HG03066 (cell line): ENCODE results near the gene HADHB.
"Not testable (repeated sequence)": the region's sequence is repeated elsewhere in the genome, so short reads cannot be mapped to it uniquely, and the experiment has no call there.

Experiments used
- ATAC-seq: cut with Tn5 transposase; IDR thresholded peaks from one replicate; pipeline ENCODE4 v1.9.1; 2021; ENCODE audit warnings: low read depth; ENCODE audit not compliant: unreplicated experiment

HADHB gene

DNA sequence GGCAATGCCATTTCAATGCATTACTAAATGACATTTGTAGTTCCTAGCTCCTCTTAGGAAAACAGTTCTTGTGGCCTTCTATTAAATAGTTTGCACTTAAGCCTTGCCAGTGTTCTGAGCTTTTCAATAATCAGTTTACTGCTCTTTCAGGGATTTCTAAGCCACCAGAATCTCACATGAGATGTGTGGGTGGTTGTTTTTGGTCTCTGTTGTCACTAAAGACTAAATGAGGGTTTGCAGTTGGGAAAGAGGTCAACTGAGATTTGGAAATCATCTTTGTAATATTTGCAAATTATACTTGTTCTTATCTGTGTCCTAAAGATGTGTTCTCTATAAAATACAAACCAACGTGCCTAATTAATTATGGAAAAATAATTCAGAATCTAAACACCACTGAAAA, 45.3 kb downstream of the HADHB start:
- no peak for ATAC-seq

- ATAC-seq: no peak
Observed at GRCh38 chr2:26292646-26293045, 47.9 kb downstream of the HADHB start.

- no peak for ATAC-seq
Observed at GRCh38 chr2:26295511-26295910, 50.8 kb downstream of the HADHB start.

DNA sequence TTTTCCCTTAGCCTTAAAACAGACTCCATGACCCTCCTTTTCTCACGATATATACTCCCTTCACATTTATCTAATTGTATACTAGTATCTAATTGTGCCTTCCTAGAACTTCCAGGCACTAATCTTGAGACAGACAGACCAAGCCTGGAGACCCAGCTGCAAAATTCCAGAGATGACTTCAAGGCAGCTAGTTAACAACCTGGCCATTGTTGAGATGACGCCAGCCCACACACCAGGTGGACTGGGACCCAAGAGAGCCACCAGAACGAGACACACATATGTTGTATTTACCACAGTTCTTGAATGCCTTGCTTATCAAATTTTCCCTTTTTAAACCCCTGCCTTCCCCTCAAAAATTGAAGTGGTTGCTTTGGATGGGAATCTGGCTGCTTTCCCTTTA, 52.3 kb downstream of the HADHB start:
- ATAC-seq: no peak

DNA sequence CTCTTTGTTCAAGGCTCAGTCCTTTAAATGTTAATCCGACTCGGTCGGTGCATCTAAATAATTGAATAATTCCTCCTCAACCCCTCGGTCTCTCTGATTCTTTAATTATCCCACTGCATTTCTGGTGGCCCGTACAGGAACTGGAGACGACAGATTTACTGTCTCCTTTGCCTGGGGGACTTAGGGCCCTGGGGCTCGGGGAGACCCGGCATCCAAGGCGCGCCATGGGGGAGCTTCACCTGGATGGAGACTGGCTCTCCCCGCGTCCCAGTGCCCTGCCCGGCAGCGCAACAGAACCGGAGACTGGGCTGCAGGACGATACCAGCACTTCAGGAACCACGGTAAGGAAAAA, 53.5 kb downstream of the HADHB start:
- no peak for ATAC-seq

GRCh38 chr2:26298638-26299393, 54.1 kb downstream of the HADHB start:
- peak; percentile 46 for ATAC-seq

GRCh38 chr2:26299471-26300101, 54.8 kb downstream of the HADHB start:
- no peak for ATAC-seq

DNA sequence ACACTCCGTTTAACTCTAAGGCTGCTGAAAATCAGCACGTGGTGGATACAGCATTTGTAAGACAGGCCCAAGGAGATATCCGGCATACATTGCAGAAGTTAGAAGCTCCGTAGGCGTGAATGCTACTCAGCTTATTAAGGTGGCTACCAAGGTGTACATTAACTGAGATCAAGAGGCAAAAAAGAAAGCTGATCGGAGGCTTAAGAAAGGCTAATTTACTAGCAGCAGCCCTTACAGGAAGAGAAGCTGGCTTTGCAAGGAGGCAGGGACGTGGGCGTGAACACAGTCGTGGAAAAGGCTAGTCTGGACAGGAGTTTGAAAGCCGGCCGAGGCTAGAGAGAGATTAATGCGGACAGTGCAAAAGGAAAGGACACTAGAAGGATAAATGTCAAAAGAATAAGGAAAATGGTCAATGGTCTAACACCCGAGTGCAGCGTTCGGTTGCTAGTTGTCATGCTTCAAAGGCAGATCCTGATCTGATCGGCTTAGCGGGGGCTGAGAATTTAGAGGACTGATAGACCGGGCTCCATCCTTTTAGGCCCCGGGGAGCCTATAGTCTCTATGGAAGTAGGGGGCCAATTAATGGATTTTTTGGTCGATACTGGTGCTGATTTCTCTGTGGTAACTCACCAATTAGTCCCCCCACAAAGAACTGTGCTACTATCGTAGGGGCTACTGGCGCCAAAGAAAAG, 55.6 kb downstream of the HADHB start:
- no peak for ATAC-seq

- ATAC-seq: no peak
Observed at GRCh38 chr2:26302846-26303245, 58.1 kb downstream of the HADHB start.

GRCh38 chr2:26305094-26305493, 60.4 kb downstream of the HADHB start:
- ATAC-seq: not testable (repeated sequence)

- ATAC-seq: no peak
Observed at GRCh38 chr2:26305540-26305939, 60.8 kb downstream of the HADHB start.

DNA sequence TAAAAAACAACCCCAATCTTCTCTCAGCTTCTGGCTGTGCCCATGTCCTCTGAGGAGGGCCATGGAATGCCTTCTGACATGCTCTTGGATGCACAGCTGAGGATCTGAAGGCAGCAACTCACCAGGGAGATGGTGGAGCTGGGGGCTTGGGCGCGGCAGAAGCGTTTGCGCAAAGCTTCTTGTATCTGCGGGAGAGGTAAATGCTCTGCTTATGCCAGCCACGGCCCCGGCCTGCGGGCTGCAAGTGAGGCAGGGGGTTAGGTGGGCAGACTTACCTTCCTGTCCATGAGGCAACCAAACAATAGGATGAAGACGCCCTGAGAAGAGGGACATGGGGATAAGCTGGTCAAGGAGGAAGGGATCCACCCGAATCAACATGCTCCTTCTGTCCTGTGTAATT, 65.2 kb downstream of the HADHB start:
- no peak for ATAC-seq

DNA sequence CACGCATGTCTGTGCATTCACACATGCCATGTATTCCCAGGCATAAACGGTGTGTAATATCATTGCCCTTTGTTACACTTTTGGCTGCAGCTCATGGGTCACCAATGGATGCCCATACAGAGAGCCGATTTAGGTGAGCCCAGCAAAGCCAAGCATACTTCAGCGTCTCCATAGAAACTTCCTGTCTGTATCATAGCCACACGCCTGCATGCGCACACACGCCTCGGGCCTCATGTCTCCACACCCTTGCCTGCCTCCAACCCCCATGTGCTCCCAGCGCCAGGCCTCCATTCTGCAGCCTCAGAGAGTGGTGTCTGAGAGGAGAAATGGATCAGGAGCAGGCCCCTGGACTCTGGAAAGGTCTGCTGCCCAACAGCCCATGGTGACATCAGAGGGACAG, 67.7 kb downstream of the HADHB start:
- no peak for ATAC-seq

DNA sequence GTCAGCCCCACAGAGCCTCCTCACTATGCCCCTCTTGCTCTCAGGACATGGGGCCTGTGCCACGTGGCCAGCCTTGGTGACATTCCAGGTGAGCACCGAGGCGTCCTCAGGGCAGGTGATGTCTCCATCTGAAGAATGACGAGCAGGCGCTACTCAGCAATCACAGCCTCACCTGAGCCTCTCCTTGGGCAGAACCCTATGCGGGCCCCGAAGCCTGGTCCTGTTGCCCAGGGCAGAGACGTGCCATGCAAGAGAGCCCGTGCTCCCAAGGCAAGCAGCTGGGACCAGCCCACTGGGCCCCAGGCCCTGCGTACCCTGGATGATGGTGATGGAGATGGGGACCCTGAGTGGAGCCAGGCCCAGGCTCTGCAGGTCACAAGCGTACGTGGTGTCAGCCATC, 68.7 kb downstream of the HADHB start:
- no peak for ATAC-seq

GRCh38 chr2:26314243-26314642, 69.5 kb downstream of the HADHB start:
- no peak for ATAC-seq

- no peak for ATAC-seq
Observed at GRCh38 chr2:26316041-26316440, 71.3 kb downstream of the HADHB start.

DNA sequence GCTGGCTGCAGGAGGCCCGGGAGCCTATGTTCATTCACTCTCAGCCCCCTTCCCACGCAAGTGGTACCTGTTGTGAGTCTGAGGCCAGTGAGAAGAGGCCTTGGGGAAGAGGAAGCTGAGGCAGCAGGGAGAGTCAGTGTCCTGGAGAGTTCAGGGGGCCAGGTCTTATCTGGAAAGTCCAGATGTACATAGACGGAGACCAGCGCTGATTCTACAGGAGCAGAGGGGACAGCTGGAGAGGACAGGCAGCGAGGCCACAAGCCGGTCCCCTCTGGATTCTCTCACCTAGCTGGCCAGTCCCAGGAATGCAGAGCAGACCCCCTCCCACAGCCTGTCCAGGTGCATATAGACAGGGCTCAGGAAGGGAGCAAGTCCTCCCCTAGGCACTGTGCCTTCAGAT, 72.1 kb downstream of the HADHB start:
- ATAC-seq: no peak

DNA sequence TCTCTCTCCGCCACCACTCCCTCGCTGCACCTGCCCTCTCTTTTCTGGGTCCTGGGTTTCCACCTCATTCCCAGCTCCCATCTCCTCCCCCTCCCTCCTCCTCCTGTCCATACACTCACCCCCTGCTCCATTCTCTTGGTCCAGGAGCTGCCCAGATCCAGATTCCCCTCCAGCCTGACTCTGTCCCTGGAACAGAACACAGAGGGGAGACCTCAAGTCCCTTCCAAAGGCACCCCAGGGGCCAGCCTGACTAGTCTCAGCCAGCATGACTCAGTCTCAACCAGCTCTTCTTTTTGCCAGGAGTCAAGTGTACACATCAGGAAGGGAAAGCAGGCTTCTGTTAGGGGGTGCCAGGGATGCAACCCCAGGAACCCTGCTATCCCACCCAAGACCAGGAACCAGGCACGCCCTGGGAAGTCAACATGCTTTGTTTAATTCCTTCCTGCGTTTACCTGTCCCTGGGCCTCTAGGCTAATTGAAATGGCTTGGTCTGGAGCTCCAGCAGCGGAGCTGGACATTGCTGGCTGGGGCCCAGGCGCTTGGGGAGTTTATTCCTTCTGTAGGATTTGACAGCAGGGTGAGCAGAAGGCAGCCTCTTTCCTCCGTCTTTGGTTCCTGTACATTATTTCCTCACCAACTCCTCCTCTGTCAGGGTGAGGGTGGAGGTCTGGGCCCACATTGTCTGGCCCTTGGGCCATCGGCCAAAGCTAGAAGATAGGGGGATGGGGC, 72.8 kb downstream of the HADHB start:
- ATAC-seq: no peak

GRCh38 chr2:26318950-26319349, 74.2 kb downstream of the HADHB start:
- no peak for ATAC-seq

GRCh38 chr2:26324479-26324878, 79.7 kb downstream of the HADHB start:
- ATAC-seq: not testable (repeated sequence)

GRCh38 chr2:26324903-26325302, 80.2 kb downstream of the HADHB start:
- ATAC-seq: no peak
